ENCODE measurements around the gene BCL2L12.

The BCL2L12 gene

DNA sequence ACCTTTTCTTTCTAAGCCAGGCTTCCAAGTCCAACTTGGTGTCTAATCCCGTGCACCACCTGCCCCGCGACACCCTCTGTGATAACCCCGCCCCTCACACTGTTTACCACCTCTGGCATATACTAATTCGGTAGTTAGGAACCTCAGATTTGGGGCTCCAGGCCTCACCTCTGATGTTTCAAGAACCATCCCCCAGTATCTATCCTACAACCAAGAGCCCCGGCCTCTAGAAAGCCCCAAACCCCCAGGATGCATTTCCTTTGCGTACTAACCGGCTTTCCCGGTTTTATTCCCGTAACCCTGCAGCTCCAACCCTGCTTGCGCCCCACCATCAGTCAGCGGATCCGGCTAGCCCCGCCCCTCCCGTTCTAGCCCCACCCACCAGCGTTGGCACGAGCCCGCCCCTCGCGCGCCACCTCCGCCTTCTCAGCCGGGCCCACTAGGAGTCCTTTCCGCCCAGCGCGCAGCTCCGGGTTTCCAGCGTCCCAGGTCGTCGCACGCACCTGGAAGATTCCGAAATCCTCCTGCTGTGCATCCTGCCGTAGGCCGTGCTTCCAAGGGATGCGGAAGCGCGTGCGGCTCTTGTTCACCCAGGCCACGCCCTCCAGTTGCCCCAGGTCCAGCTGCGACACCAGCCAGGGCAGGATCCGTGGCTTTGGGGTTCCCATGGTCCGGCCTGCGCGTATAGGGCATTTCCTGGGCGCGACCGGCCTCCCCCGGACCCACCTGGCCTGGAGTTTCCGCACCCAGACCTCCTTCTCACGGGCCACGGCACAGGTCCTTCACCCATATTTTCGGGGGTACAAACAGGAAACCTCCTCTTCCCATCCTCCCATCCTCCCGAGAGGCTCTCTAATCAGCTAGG is 1.3 kb upstream of the BCL2L12 start:
- DNase-seq: peak; percentile 83 to 90

DNA sequence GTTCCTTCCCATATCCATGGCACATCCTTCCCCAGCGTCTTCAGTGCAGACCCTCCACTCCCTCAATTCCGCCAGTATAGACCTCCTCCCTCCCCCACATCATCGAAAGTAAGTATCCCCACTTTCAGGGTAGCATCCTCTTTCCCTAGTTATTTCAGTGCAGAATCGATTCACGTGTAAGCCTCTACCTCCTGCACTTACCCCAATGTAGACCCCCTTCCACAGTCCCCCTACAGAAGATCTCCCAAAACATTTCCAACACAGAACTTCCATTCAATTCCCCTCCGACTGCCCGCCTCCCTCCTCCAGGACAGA is 740 bp upstream of the BCL2L12 start:
- DNase-seq: no peak

DNA sequence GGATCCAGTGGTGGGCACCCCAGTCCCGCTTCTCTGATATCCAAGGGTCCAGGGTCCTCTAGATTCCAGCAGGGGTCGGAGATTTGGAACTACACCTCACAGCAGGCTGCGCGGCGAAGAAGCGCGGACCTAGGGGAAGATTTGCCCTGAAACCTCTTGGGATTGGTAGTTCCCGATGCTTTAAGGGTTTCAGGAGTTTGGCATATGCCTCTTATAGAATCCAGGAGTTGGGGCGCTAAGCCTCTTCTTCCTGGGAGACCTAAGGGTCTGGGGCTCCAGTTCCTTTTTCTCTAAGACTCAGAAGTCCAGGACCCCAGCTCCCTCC is 349 bp downstream of the BCL2L12 start:
- no peak for DNase-seq

DNA sequence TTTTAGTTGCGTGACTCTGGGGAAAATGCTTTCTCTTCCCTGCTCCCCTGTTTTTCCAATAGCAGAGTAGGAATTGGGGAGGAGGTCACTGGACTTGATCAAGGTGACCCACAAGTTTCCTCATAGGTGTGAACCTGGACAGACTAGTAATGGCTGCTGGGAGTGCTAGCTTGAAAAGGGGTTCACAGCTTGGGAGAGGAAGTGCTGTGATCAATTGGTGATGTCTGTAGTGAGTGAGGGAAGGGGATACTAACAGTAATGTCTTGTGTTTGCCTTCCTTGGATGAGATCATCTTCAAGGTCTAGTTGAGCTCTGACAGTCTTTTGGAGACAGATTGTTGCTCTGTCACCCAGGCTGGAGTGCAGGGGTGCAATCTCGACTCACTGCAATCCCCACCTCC is 1.7 kb downstream of the BCL2L12 start:
- DNase-seq: no peak

DNA sequence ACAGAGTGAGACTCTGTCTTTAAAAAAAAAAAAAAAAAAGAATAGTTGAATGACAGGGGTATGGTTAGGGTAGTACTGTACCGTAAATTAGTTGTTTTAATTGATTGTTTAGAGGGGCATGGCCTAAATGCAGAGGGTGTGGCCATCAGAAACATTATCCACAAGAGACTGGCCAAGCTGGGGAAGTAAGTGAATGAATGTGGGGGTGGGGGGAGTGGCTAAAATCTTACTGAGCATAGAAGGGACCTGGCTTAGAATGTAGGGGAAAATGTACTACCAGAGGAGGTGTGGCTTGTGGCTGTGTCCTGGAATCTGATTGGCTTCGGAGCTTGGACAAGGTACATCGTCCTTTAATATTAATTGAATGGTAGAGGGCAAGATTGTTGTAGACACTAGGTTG is 3.8 kb downstream of the BCL2L12 start:
- no peak for DNase-seq

DNA sequence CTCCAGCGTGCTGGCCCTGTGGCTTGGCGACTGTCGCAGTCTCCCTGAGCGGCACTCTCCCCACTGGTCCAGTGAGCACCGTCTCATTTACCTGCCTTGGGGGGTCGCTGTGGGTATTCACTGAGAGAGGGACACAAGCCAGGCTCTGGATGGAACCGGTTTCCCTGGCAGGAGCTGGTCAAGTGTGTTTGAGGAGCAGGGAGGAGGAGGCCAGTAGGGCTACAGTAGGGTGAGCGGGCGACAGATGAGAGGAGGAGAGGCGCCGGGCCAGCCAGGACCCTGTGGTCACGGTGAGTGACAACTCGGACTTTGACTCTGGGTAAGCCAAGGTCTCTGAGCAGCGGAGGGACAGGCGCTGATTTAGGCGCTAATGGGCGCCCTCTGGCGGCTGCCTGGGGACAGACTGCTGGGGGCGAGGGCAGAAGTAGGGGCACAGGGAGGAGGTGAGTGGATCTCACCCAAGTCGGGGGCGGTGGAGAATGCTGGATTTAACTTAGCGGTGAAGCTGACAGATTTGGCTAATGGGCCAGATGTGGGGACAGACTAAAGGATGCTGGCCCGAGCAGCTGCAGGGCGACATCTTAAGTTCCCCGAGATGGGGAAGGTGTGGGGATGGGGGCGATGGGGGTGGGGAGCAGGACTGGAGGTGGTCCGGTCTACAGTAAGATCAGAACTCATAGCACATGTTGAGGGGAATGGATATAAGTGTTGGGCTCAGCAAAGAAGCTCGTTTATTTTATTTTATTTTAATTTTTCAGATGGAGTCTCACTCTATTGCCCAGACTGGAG is 6.6 kb downstream of the BCL2L12 start:
- peak; percentile 79 to 82 for DNase-seq

DNA sequence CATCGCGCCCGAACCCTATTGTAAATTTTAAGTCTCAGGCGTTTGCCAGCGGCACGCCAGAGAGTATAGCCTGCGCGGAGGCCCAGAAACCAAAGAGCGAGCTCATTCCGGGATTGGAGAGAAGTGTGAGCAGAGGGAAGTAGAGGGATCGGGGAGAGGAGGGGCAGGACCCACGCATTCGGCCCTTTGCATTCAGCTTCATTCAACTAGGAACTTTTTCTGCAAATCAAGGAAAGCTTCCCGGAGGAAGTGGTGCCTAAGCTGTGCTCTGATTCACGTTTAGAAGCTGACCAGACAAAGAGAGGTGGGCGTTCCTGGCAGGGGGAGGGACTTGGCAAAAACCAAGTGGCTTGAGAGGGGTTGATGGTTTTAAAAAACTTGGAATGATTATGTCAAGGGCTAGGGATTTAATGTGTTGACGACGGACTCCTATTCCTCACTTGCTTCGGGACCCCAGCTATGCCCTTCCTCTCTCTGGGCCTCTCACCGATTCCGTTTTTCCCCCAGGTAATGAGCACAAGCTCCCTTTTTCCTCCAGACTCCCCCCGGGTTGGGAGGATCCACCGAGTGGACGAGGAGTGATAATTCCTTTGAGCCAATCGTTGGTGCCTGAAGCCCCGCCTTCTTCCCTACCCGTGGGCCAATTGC is 10.5 kb downstream of the BCL2L12 start:
- no peak for DNase-seq

DNA sequence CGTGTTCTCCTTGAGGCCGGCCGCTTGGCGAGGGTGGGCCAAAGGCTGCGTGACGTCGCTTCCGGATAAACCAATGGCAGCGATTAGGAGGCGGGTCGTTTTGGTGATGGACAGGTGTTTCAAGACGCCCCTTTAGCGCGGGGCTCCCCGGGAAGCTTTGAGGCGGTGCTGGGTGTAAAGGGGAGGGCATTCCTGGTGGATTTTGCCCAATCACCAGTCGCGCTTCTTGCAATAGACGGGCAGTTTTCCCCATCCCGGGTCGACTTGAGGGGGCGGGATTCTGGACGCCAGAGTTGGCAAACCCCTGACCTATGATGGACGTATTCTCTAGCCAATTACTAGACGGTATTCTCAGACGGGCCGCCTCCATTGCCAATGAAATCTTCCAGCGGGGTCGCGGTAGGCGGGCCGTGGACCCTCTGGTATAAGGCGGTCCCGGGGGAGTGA is 11.1 kb downstream of the BCL2L12 start:
- DNase-seq: peak; percentile 100

DNA sequence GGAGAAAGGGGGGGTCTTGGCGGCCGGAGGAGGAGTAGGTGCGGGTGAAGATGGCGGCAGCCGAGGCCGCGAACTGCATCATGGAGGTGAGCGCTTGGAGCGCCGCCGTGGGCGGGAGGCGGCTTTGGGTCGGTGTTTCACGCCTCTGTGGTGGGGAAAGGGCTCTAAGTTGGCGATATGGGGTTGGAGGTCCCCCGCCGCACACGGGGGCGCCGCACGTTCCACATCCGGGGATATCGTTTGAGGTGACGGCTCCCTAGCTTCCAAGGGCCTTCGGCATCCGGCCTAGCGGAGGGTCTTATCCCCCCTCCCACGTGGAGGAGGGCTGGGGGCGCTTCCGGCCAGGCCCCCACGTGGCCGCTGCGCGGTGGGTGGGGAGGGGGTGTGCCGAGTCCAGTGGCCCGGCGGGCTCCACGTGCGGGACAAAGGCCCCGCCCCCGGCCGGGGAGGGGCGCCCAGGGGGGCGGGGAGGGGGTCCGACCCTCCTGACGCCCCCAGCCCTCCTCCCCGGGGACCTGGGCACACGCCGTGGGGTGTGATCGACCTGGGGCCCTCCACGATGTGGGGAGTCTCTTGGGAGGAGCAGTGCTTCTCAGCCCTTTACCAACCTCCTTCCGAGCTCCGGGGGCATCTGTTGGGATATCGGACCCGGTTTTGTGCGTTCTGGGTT is 11.6 kb downstream of the BCL2L12 start, which contains the start of gene PRMT1:
PRMT1 (plus strand) TSS at position 41 of the 670 bp plus-strand sequence; CDS start at position 51, 10 bp downstream.
- DNase-seq: peak; percentile 52 to 62

DNA sequence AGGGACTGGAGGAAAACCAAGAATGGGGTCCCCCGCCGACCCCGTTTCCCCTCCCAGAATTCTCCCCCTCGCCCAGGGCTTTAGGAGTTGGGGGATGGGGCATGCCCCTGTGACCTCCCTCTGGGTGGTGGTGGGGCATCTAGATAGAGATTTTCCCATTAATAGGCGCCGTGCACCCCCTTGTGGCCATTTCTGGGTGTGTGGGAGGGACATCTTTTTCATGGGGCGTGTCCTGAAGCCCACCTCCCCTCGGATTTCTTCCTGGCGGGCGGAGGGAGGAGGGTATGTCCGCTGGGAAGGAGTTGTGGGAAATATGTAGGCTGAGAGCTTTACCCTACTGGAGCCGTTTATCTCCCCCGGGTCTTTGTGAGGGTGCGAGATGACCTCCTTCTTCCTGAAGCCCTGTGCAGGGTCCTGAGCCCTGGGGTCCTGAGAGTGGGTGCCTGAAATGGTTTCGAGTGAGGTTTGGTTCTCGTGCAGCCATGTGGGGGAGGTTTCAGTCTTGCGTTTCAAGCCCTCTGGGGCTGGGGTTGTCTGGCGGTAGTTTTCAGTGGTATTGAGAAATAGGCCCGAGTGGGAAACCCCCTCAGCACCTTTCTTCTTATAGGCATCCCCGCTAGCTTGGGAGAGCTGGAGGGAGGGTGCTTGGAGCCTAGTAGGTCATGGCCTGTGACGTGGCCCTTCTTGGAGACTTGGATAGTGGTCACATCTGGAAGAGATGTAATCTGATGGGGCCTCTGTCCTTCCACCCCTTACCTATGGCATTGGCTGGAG is 12.4 kb downstream of the BCL2L12 start:
- peak; percentile 81 to 84 for DNase-seq

DNA sequence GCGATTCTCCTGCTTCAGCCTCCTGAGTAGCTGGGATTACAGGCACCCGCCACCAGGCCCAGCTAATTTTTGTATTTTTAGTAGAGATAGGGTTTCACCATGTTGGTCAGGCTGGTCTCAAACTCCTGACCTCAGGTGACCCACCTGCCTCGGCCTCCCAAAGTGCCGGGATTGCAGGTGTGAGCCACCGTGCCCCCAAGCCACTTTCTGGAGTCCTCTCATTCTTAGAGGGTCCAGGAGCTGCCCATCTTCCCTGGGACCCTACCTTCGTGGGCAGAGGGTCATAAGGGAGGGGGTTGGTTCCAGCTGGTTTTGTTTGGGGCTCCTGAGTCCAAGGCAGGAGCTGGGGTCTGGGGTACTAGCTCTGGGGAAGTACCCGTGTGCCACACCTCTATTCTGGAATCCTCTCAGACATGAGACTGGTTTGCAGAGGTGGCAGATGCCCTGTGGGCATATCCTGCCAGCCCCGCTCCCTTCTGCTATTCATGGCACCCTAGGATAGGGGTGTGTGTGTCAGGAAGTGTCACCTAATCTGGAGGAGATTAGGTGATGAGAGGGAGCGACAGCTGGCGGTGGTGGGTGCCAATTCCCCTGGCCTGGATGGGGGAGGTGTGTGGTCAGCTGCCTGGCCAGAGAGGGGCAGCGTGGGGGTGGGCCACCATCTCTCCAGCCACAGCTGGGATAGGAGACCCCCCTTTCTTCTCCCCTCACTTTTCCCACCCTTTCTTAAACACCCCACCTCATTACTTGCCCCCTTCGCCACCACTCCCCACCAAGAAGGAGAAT is 13.4 kb downstream of the BCL2L12 start:
- no peak for DNase-seq

DNA sequence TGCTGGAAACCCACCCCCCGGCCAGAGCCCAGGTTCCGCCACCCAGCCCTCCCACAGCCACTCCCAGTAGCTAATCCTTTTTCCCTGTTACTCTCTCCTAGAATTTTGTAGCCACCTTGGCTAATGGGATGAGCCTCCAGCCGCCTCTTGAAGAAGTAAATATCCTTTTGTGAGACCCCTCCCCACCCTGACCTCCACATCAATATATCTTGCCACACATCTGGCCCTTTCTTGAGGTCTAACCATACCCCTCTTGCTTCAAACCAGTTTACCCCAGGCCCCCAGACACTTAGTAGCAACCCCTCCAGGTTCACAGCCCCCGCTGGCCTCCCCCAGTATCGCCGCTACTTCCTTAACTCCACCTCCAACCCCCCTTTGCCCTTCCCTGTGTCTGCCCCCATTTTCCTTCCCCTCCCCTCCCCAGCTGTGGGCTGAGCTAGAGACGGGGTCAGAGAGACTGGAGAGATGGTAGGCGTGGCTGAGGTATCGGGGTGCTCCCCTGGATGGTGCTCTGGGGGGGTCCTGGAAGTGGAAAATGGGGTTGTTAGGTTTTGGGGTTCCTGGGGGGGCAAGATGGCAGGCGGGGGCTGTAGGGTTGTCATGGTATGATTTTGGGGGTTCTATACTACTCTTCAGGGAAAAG is 14.2 kb downstream of the BCL2L12 start:
- no peak for DNase-seq

DNA sequence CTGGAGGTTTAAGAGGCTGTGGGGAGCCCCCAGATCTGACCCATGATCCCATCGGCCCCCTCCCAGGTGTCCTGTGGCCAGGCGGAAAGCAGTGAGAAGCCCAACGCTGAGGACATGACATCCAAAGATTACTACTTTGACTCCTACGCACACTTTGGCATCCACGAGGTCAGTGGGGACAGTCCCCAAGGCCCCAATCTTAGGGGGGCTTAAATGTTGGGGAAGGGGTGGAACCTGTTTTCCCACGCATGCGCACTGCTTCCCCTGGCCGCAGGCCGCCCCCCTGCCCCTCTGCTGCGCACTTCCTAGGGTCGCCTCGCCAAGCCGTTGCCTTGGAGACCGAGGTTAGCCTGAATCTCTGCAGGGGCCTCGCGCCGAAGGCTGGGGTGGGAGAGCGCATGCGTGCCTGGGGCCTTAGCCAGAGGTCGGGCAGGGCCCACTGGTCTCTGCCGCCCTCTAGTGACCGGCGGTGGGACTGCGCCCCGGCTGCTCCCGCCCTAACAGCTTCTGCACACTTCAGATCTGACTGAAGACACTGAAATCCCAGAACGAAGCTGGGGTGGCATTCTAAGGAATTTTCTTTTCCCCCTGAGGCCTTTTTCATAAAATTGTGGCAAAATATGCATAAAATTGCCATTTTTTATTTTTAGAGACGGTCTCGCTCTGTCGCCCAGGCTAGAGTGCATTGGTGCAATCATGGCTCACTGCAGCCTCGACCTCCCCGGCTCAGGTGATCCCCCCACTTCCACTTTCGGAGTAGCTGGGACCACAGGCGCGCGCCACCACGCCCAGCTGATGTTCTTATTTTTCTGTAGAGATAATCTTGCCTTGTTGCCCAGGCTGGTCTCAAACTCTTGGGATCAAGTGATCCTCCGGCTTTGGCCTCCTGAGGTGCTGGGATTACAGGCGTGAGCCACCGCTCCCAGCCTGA is 15.0 kb downstream of the BCL2L12 start:
- peak; percentile 92 to 93 for DNase-seq

DNA sequence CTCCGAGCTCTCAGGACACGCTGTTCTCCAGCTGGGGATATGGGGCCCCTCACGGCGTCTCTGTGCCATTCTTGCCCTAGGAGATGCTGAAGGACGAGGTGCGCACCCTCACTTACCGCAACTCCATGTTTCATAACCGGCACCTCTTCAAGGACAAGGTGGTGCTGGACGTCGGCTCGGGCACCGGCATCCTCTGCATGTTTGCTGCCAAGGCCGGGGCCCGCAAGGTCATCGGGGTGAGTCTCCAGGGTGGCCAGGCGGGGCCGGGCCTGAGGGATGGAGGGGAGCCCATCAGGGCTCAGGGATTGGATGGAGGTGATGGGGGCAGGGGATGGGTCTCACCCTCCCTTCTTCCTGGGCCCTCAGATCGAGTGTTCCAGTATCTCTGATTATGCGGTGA is 16.1 kb downstream of the BCL2L12 start:
- no peak for DNase-seq

DNA sequence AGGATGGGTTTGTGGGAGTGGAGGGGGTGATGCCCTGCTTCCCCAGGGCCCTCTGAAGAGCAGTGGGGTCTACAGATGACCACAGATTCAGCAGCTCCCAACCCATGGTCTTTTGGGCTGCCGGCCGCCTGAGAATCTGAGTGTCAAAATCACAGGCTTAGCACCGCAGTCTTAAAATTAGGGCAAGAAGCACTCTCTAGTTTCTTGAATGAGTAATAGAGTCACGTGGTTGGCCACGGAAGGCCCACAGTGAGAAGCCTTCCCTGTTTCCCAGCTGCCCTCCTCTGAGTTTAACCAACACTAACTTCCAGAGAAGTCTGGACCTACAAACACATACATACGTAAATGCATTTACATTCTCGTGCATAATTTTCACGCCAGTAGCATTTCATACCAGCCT is 16.5 kb downstream of the BCL2L12 start:
- DNase-seq: no peak

DNA sequence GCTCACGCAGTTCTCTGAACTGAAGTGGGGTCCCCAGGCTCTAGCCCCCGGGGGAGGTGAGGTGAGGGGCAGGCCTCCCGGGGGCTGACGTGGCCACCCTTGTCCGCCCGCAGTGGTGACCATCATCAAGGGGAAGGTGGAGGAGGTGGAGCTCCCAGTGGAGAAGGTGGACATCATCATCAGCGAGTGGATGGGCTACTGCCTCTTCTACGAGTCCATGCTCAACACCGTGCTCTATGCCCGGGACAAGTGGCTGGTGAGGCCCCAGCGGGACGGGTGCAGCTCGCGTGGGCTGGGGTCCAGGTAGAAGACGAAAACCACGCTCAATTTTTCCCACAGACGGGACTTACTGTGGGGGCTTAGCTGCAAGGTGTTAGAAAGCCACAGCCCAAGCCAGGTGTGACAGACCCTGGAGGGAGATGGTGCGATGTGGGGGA is 18.1 kb downstream of the BCL2L12 start:
- DNase-seq: no peak

DNA sequence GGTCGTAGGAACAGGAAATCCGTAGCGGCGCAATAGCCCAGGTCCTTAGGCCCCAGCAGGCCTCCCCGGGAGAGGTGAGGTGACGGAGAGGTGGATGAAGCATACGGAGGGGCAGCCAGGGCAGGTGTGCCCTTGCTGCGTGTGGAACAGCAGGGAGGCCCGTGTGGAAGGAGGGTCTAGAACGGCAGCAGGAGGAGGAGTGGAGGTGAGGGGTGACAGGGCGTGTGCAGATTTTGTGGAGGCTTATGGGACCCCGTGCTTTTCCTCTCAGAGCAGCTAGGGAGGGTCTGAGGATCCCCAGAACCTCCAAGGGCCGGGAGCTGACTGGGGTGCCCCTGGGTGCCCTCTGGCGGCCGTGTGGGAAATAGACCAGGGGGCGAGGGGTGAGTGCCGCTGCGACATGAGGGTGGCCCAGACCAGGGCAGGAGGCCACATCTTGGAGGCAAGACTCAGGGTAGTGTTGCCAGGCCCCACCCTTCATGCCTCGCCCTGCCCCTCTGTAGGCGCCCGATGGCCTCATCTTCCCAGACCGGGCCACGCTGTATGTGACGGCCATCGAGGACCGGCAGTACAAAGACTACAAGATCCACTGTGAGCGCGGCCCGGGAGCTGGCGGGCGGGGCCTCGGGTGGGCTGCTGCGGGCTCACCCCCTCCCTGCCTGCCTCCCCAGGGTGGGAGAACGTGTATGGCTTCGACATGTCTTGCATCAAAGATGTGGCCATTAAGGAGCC is 18.7 kb downstream of the BCL2L12 start:
- DNase-seq: no peak

DNA sequence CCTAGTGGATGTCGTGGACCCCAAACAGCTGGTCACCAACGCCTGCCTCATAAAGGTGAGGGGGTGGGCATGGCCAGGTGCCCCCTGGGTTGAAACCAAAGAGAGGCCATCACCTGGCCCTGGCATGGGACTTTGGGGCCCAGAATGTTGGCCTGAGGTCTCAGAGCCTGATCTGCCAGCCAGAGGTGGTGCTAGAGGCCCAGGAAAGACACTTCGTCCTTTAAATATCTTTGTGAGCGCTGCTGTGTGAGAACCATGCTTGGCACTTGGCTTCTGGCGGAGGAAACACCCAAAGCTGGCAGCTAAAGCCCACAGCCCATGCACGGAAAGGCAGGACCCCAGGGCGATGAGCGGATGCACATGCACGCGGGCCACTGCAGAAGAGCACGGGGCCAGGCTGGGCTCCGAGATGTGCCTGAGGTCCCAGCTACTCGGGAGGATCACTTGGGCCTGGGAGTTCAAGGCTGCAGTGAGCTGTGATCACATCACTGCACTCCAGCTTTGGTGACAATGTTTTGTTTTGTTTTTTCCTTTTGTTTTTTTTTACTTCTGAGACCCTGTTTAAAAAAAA is 19.3 kb downstream of the BCL2L12 start:
- no peak for DNase-seq
